D721Med (cell line): ENCODE results near the gene GNAQ.

Experiments used
- DNase-seq: peaks from one replicate; pipeline ENCODE4 v3.0.0; 2011; ENCODE audit warnings: low spot score; ENCODE audit not compliant: insufficient read length
- FAIRE-seq: peaks from 2 replicates; lab custom pipeline; 2011; peaks lifted over from hg19 to GRCh38; lab: Jason Lieb, UNC
- TF ChIP-seq, protein P1 (sequence below): IDR thresholded peaks from 2 replicates; pipeline ENCODE4 v1.5.1; 2012; ENCODE audit warnings: mild to moderate bottlenecking, control low read depth; ENCODE audit not compliant: insufficient read depth; ENCODE audit errors: missing control alignments

GNAQ gene

DNA sequence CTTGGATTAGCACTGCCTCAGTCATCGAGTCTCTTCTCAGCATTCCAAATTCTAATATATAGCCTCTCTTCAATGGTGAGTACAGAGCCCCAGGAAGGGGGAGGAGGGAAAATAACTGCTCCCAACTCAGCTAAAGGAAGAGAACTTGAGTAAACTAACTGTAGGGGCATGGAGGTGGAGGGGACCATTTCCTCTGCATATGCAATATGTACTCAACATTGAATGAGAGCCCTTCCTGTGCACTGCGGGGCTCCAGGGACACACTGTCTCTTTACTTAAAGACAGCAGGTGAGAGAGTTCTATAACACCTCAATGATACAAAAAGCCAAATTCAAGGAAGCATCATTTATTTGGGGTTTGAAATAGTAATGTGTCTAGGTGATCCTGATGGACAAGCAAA is 75.1 kb downstream of the GNAQ start:
- DNase-seq, result no peak
- TF ChIP-seq, protein P1, sequence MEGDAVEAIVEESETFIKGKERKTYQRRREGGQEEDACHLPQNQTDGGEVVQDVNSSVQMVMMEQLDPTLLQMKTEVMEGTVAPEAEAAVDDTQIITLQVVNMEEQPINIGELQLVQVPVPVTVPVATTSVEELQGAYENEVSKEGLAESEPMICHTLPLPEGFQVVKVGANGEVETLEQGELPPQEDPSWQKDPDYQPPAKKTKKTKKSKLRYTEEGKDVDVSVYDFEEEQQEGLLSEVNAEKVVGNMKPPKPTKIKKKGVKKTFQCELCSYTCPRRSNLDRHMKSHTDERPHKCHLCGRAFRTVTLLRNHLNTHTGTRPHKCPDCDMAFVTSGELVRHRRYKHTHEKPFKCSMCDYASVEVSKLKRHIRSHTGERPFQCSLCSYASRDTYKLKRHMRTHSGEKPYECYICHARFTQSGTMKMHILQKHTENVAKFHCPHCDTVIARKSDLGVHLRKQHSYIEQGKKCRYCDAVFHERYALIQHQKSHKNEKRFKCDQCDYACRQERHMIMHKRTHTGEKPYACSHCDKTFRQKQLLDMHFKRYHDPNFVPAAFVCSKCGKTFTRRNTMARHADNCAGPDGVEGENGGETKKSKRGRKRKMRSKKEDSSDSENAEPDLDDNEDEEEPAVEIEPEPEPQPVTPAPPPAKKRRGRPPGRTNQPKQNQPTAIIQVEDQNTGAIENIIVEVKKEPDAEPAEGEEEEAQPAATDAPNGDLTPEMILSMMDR, result no peak
- FAIRE-seq, result no peak

- TF ChIP-seq, protein P1, result no peak
- DNase-seq (no peak), FAIRE-seq (no peak)
Observed at GRCh38 chr9:77954666-77955015, 77.0 kb downstream of the GNAQ start.

DNA sequence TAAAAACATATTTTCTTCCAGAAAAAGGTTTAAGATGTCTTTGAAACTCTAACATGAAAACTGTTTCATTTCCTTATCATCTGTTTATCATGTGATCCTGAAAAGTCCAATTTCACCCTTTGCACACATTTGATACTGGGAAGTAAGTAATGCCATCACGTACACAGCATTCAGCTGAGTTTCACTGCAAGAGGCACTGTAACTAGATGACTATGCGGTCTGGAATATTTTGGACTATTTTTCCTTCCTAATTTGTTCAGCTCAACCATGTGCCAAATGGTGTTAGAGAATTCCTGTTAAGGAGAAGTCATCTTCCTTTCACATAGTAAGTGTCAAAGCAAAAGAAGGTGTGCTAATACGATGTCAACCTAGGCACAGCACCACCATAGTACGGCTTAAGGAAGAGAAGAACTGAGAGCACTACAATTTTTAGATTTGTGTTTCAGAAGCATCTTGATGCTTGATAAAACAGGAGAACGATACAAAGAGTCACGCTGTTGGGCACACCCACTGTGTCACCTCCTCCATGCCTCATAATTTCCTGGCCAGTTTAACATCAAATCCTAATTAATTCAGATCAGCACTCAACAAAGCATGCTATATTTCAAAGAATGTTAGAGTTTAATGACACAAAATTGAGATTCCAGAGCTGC is 77.5 kb downstream of the GNAQ start:
- DNase-seq, result no peak
- TF ChIP-seq, protein P1, result no peak
- no peak for FAIRE-seq

DNA sequence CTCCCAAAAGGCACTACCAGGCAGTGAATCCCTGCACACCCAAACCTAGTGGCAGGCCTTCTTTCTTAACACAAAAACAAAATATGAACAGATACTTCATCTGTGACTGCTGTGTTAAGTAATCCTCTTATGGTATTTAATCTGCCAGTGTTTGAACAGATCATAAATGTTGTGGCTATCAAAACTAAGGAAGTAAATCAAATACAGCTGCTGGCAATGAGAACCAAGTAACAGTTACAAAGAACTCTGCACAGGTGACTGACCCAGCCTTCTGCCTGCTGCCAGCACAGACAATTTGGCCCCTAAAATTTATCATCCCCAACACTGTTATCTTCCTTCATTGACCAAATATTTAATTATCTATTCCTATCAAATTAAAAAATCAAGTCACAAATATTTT is 78.0 kb downstream of the GNAQ start:
- TF ChIP-seq, protein P1, result no peak
- no peak for DNase-seq
- no peak for FAIRE-seq

GRCh38 chr9:77952635-77953328 is 78.8 kb downstream of the GNAQ start:
- TF ChIP-seq, protein P1, result no peak
- DNase-seq (no peak), FAIRE-seq (no peak)

DNA sequence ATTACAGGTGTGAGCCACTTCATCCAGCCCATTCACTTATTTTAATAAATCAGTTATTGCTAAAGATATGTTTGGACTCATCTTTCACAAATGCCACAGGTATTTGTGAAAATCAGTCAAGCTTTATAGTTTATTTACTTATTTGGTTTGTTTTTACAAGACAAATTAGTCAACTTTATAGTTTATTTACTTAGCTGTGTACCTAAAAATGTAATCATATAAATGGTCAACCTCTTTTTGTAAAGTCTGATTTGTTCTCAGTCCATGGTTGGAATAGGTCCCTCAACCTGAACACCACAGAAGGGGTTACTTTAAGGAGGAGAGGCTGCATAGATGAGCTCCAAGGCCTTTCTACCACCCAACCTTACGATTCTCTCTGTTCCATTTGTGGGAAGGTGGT is 80.2 kb downstream of the GNAQ start:
- no peak for DNase-seq
- FAIRE-seq, result no peak
- TF ChIP-seq, protein P1, result no peak
